Measurements from ENCODE around the gene CORO1C.

GRCh38 chr12:108756421-108756820 is 25.1 kb upstream of the CORO1C start:
- TF ChIP-seq, protein P1, sequence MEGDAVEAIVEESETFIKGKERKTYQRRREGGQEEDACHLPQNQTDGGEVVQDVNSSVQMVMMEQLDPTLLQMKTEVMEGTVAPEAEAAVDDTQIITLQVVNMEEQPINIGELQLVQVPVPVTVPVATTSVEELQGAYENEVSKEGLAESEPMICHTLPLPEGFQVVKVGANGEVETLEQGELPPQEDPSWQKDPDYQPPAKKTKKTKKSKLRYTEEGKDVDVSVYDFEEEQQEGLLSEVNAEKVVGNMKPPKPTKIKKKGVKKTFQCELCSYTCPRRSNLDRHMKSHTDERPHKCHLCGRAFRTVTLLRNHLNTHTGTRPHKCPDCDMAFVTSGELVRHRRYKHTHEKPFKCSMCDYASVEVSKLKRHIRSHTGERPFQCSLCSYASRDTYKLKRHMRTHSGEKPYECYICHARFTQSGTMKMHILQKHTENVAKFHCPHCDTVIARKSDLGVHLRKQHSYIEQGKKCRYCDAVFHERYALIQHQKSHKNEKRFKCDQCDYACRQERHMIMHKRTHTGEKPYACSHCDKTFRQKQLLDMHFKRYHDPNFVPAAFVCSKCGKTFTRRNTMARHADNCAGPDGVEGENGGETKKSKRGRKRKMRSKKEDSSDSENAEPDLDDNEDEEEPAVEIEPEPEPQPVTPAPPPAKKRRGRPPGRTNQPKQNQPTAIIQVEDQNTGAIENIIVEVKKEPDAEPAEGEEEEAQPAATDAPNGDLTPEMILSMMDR (IDR thresholded peaks at IDR 0.05), result no peak
- TF ChIP-seq POLR2A (IDR thresholded peaks at IDR 0.05), result no peak
- TF ChIP-seq EP300 (IDR thresholded peaks at IDR 0.05; ENCODE audit: low read depth), result no peak

Data from transverse colon (tissue), 3 donors.